ENCODE results near the gene RAPGEF1.
A peak's percentile ranks its signal among the peaks of the same experiment; 100 is the strongest.

RAPGEF1 gene

DNA sequence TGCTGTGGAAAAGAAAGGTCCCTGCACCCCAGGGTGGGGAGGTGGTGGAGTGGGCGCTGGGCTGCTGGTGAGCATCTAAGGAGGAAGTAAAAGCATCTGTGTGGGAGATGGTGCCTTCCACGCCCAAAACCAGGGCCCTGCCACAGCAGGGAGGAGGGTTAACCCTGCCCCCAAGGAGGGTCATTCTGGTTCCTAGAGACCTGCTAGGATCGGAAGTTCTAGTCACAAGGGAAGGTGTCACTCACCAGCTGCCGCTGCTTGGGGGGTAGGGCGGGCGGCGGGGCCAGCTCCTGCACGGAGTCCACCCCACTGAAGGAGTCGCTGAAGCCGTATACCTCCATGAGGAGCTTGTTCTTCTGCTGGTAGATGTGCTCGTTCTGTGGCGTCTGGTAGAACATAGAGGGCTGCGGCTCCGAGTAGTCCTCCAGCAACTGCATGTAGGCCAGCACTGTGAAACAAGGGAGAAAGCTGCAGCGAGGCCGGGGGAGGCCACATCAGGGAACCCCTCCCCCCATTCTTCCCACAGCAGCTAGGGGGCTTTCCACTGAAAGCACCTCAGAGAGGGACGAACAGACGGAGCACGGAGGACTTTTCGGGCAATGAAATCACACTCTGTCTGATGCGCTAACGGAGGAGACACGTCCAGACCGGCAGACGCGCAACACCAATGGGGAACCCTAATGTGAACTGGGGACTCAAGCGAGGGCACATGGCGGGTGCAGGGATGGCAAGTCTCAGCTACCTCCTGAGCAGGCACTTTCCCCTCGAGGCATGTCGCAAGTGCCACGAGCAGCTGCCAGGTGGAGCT is 118.1 kb downstream of the RAPGEF1 start:
- DNase-seq: peak; percentile 94

DNA sequence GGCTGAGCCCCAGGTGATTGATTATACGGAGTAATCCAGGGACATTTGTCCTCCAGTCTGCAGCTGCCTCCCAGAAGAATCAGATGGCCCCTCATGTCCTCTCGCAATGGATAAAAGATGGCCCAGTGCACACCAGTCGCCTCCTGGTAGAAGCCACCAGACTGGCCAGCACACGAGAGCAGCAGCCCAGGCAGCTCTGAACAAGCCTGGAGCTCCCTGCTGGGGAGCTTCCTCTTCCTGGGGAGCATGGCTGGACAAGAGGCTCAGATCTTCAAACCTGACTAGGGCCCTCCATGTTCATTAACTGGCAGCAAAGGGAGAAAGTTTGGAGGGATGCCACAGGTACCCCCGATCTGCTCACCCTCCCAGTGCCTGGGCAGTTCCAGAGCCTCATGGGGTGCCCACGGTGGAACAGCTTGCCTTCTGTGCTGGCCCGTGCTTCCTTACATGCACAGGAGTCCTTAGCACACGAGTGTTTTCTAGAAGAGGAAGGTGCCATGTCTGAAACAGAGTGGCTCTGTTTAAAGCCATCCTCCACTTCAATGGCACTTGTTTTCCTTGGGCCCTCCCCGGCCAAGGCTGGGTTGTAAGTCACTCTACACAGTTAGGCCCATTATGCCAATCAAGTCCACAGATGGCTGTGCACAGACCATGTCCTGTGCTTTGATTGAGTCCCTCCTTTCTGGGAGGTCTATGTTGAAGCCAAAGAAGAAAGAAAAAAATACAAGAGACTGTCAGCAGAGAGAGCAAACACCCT is 118.9 kb downstream of the RAPGEF1 start:
- DNase-seq: peak; percentile 45

DNA sequence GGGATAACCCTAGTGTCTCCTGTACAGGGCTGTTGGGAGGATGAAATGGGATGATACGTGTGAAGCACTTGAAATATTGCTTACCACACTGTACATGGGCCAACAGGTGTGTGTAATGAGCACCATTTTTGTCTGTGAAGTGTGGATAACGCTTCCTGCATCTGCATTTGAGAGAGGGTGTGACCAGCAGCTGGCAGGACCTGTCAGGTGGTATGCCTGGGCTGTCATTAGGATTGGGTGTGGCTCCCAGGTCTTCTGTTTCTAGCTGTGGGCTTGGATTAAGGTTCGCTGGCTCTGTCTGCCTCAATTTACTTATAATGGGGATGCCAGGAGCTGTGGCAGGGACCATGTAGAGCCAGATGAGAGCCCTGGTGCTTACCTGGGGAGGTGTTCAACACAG is 120.2 kb downstream of the RAPGEF1 start:
- no peak for DNase-seq

DNA sequence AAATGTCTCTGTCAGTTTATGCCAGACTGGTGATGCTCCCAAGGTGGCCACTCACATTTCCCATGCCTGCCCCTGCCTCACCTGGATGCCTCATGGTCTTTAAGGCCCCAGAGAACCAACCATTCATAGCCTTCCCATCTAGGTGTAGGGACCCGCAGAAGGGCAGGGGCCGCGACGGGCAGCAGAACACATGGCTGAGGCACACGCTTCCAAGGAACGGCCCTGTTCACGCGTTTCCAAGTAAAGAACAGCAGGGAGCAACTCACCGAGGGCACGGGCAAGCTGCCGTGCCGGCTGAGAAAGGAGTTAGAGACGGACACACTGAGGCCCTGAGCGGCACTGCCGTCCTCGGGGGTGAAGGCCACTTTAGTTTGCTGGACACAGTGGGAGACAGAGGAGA is 121.1 kb downstream of the RAPGEF1 start:
- DNase-seq: no peak

DNA sequence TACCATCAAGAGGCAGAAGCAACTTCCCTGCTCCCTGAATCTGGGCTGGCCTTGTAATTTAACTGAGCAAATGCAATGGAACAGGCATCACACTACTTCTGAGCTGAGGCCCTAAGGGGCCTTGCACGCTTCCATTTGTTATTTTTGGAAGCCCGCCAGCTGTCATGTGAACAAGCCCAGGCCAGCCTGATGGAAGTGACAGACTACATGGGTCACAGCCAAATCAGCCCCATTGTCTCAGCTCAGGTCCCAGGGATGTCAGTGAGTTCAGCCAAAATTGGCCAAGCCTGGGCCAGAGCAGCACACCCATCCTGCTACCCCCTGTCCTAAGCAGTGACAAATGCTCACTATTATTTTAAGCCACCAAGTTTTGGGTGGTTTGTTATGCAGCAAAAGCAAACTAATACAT is 121.8 kb downstream of the RAPGEF1 start:
- DNase-seq: no peak

DNA sequence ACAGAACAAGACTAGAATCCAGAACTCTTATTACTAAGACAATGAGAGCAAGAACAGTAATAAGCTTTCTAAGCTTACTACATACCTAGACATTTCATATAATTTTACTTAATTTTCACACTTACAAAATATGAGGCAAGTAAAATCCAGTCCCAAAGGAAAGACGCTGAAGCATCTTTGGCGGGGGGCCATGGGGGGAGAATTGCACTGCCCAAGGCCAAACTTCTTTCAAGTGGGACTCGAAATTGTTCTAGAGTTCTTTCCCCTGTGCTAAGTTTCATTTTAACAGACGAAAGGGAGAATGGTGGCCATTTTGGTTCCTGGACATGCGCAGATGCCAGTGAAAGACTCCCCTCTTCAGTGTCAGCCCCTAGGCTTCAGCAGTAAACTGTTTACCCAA is 122.3 kb downstream of the RAPGEF1 start:
- DNase-seq: no peak

DNA sequence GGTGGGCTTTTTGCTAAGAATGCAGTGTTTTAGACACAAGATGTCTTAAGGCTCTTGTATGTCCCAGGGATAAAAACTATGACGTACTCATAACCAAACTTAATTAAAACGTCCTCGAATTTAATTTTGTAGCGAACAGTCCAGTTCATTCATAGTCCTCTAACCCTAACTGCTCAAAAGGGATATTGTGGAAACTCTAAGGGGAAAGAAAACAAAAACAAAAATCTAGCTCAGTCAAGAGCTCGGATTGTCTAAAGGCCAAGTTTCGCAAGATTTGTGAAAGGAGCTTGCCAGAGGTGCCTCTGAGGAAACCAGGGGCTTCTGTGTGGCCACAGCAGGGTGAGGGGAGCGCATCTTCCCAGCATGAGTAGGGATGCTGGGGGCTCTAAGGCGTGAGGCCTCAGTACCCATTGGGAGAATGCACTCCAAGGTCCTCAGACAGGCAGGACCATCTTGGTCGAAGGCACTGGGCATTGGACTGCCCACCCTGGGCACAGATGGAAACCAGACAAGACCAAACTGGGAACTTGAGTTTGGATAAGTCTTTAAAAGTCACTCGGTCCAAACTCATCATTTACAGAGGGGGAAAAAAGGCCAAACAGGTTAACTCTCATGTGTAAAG is 122.8 kb downstream of the RAPGEF1 start:
- DNase-seq: no peak

DNA sequence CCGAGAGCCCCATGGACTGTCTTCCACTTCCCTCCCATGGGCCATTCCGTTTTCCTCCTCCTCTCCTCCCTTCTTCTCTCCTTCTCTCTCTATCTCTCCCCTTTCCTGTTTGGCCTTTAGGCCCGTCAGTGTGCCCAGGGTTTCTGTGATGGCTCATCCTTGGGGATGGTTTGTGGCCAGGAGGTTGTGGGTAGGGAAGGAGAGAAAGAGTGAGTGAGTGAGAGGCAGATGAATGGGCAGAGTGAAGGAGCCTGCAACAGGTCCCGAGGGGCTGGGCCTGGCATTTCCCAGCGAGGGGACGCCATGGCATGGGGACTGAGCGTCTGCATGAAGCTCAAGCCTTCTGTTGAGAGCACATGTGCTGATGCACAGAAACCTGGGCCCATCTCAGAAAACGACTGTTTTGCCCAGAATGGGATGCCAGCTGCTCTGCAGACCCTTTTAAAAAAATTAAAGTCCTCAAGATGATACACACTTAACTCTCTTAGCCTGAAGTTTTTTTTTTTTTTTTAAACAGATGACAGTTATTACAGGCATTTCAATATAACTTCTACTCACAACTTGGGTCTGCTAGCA is 125.4 kb downstream of the RAPGEF1 start:
- DNase-seq: no peak

DNA sequence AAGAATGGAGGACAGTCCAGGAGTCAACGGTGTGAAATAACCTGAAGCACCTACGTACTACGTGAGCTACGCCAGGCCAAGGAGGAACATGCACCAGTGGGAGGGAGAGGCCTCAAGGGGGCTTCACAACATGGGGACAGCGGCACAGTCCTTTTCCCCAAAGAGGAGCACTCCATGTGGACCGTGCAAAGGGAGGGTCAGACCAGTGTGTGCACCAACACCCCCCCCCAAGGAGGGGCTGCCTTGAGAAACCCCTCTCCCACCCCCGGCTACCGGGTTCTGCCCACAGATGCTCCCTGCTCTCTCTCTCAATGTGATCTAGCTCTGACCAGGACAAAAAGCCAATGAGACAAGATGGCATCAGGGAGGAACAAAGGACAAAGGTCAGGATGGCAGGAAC is 126.0 kb downstream of the RAPGEF1 start:
- DNase-seq: no peak

DNA sequence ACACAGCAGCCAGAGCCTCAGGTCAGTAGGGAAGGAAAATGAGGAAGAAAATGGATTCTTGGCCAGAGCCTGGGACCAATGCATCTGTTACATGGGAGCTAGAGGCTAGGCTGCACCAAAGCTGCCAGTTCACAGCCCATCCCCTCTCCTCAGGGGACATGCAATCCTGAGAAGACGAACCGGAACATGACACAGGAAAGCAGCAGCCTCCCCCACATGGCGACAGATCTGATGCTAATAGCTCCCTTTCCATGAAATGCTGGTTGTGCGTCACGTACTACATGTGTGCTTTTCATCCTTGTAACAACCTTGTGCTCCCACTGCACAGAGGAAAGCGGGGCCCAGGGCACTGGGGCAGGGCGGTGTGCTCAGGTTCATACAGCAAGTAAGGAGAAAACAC is 127.0 kb downstream of the RAPGEF1 start:
- no peak for DNase-seq

DNA sequence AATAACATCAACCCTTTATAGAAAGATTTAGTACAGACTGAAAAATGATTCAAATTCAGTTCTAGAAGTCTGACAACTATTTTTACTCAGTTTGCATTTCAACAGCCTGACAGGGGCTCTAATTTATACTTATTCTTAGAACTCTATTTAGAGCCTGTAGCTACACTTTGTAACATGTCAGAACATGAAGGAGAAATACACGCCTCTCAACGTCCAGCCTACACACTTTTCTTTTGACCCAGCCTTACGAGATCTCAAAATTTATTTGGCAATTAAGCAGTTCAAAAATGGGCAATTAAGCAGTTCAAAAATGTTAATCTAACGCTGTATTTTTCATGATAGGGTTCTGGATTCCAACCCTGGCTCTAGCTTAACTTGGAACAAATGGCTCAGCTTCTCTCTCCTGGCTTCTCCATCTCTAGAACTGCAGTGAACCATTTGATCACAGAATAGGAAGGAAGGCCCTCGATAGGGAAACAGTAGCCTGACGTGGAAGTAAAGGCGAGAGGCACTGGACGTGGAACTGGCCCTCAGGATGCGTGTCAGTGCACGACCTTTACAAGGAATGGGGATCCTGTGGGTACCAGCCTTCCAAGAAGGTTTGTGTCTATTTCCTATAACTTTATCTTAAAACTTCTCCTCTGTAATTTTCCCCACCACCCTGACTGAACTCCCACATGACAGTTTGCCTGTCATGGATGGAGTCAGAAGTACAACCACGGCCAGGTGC is 128.1 kb downstream of the RAPGEF1 start:
- no peak for DNase-seq

DNA sequence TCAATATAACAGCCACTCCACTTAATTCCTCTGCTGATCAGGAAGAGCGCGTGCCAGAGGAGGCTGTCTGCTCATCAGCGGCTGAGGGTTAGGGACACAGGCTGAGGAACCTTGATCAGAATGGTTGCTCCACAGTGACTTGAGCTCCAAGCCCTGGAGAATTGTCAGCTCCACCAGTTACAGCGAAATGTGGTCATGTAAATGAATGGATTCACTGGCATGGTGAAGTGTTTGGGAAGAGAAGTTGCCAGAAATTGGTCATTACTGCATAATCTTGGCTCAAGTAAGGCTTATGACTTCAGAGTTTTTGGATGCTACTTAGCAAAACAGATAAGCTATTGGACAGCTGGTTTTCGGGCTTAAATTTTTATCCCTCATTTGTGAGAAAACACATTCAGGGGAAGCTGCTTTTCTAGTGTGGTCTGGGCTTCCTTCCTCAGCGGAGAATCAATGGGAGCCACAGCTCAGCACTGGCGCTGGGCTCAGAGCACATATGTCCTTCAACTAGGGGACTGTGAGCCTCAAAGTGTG is 129.6 kb downstream of the RAPGEF1 start:
- DNase-seq: no peak

DNA sequence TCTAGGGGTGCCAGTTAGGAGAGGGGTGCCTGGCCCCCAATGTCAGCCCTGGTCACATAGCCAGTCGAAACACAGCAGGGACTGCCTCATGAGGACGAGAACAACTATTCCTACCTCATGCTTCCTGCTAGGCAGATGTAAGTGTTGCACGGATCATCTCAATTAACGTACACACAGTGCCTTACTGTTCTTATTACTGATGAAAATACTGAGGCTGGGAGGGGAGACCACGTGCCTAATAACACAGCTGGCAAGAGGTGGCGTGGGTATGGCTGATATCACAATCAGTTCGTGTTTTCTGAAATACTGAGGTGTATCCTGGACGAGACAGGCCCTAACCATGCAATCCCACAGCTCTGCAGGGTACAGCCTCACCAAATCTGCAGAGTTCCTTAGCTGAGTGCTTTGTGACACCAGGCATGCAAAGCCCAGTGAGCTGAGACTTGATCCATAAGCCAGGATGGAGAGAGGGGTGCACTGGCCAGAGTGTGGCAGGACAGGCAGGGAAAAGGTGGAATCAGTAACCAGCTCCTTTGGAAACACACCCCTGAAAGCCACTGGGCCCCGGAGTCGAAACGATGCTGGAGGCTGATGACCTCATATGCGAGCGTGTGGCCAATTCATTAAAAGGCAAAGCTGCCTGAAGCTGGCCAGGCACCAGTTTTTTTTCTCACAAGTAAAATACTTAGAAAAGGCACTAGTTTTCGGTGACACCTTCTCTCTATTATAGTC is 130.6 kb downstream of the RAPGEF1 start:
- no peak for DNase-seq

DNA sequence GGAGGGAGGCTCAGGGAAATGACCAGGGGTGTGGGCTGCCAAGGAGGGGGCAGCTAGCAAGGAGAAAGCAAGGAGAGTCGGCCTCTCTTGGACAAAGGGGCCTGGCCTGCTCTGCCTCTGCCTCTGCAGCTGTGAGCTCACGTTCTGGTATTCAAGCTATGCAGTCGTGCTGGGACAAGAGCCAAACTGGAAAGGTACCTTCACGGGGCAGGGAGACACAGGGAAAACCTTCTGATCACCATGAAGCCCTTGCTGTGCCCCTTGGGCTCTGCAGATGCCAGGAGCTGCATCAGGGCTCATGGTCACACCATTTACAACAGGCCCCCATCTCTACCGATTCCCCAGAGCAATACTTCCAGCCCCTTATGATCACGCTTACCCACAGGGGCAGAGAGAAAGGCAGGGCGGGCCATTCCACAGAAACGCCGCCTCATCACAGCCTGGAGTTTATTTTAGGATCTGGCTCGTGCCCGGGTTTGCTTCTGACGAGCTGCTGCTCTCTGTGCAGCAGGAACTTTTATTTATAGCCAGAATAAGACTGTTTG is 131.3 kb downstream of the RAPGEF1 start:
- DNase-seq: no peak

DNA sequence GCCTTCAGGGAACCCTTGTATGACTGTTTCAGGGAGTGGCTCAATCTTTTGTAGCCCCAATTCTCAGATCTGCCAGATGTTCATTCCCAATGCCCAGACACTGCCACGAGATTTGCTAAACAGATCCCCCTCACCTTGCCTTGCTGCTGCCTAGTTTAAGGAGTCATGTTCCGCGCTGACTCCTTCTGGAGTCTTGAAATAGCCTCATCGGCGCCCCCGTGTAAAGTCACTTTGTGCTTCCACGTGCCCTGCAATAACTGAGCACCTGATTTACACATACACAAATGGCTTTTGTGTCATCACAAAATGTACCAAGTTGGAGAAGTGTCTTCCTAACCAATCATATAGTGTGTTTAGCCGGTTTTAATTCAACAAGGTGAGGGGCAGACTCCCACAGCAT is 132.3 kb downstream of the RAPGEF1 start:
- no peak for DNase-seq

DNA sequence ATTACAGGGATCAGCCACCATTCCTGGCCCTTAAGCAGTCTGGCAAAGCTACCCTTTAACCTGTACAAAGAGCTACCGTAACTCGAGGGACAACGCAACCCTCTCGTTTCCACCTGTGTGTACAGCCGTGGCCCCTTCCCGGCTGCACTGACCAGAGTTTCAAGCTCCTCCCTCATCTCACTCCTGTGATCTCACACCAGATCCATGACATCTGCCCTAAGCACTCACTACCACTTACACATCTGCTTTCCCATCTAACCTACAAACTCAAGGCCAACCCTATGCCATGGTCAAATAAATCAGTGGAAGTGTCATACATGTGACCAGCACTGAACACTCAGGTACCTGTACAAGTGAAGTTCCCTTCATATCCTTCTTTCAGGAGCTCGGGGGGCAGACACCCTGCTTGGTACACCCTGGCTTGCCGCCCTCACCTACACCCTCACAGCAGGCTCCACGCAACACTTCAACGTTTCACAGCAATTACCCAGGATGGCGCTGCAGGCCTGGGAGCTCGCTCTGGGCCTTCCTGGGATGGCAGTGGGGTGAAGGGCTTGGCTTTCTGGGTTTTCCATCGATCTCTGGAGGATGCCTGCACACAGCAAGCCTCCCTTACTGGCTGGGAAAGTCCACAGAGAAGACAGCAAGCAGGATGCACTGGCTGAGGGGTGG is 132.8 kb downstream of the RAPGEF1 start:
- DNase-seq: no peak

DNA sequence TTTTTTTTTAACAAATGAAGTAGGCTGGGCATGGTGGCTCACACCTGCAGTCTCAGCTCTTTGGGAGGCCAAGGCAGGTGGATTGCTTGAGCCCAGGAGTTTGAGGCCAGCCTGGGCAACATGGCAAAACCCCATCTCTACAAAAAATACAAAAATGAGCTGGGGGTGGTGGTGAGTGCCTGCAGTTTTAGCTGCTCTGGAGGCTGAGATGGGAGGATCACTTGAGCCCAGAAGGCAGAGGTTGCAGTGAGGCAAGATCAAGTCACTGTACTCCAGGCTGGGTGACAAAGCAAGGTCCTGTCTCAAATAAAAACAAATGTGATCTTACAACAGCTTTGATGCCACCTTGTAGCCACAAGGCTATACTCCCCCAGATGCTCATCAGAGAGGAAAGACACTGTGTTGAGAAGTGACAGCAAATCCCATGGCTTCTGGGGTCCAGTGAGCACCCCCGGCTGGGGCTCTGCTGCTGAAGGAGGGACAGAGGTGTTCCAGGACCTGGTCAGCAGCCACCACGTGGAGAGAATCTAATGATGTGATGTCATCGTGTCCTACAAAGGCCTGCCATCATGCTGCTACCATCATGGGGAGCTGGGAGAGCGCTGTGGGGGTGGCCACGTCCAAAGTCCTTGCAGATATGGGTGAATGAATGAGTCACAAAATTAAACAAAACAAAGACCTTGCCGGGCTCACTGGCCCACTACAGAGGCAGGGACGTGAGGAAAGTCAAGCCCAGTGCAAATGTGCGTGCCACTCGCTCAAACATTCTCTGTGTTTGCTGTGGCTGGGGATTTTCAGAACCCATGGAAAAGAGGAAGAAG is 133.9 kb downstream of the RAPGEF1 start:
- no peak for DNase-seq

DNA sequence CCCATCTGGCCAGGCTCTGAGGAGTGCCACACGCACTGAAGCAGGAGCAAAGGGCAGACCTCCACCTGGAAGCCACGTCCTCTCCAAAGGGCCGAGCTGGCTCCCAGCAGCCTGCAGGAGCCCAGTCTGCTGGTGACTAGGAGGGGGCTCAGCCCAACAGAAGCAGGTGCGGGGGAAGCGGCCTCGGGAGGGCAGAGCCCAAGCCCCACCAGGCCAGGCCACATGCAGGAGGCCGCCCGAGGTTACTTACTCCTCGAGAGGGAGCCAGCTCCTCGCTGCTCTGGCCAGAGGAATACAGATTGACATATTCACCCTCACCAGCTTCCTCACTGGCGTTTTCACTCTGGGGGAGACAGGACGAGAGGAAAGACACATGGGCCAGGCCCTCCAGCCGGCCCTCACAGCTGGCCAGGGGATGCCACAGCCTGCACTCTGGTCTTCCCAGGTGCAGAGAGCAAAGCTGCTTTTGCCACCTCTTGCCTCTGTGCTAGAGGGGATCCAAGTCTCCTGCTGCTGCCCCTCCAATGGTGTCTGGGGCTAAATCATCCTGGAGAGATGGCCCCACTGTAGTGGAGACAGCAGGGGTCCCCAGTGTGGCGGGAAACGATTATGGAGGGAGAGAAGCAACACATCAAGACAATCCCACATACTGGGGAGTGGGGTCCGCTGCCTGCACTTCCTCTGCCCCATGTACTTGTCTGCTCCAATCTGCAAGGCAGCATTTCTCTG is 136.0 kb downstream of the RAPGEF1 start:
- DNase-seq: no peak

DNA sequence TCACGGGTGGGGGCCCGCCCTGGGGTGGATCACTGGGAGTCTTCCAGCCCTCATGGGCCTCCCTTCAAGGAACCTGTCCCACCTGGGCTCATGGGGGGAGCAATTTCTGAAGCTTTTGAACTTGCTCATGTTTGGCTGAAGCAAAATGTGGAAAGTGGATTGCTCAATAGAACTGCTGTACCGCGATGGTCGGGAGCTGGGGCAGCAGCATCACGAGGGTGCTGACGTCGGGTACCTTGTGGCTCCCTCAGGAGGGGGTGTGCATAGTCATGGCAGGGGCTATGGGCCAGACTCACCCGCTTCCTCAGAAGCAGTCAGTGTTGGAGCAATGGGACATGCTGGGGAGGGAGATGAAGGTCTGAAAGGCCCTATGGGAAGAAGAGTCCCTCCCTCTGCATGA is 136.7 kb downstream of the RAPGEF1 start:
- peak; percentile 37 for DNase-seq

Data from MV-4-11 (cell line).